ENCODE data around the gene SLC38A10.

GRCh38 chr17:81264640-81265039 is 30.5 kb downstream of the SLC38A10 start:
- TF ChIP-seq CTCF (conservative IDR thresholded peaks at IDR 0.05) (no peak), ZFX (IDR thresholded peaks at IDR 0.05) (no peak)

Data from C4-2B (cell line).